ENCODE measurements around the gene WDR1. TPM values are rescaled to one million over a fixed set of nuclear protein-coding genes. Genes with fewer than 3 reads are reported as not detected.

Gene WDR1
- total RNA-seq (2021) (196 and 227 TPM in 2 replicates), Bru-seq, nascent RNA (percentile 72 among the genes with signal in this experiment), BruChase-seq, experiment 1, labeled RNA remaining after a 2-hour chase (percentile 77 among the genes with signal in this experiment), BruChase-seq, experiment 2, labeled RNA remaining after a 6-hour chase (percentile 82 among the genes with signal in this experiment)
- long read RNA-seq, transcript WDR1-202 (12 exons, 2,722 nt), result minor isoform, 12 of 470 reads
- long read RNA-seq, transcript WDR1-203 (15 exons, 3,142 nt), result major isoform, 412 of 470 reads
- long read RNA-seq, partial matches to known transcripts, result 30 of 470 reads
- long read RNA-seq, other reads (novel, unspliced or antisense), result 16 of 470 reads

GRCh38 chr4:10116569-10117358, at the start of gene WDR1:
Gene WDR1 (minus strand): TSS chr4:10116799. CDS start chr4:10116666, 133 bp downstream.
- TF ChIP-seq, protein P1, sequence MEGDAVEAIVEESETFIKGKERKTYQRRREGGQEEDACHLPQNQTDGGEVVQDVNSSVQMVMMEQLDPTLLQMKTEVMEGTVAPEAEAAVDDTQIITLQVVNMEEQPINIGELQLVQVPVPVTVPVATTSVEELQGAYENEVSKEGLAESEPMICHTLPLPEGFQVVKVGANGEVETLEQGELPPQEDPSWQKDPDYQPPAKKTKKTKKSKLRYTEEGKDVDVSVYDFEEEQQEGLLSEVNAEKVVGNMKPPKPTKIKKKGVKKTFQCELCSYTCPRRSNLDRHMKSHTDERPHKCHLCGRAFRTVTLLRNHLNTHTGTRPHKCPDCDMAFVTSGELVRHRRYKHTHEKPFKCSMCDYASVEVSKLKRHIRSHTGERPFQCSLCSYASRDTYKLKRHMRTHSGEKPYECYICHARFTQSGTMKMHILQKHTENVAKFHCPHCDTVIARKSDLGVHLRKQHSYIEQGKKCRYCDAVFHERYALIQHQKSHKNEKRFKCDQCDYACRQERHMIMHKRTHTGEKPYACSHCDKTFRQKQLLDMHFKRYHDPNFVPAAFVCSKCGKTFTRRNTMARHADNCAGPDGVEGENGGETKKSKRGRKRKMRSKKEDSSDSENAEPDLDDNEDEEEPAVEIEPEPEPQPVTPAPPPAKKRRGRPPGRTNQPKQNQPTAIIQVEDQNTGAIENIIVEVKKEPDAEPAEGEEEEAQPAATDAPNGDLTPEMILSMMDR (conservative IDR thresholded peaks at IDR 0.05; ENCODE audit: low read depth, low read length), result no peak
- intact Hi-C loops (cut with micrococcal nuclease; ENCODE audit: unreplicated experiment), result no loop called here
- ChIA-PET POLR2A (ENCODE audit: low non-redundant PET) (interaction anchor here (0.5 to 0.7 kb wide), 6 partner anchors 9 to 1419 kb away, joined by 4 to 10 read pairs (median 7); no protein-coding TSS in a partner anchor), CTCF (no interaction called here)
- peak within 1 kb of the TSS; percentile 96 for H3K27ac ChIP-seq (ENCODE audit: low read depth, low read length, poor library complexity, severe bottlenecking)
- BruUV-seq (replicated peaks), result no TSS peak
- no peaks in the 10 kb centered on the region for H3K27me3 ChIP-seq (replicated peaks; ENCODE audit: insufficient read depth, low read depth, low read length, poor library complexity)
- peak within 1 kb of the TSS; percentile 66 for H3K4me3 ChIP-seq (ENCODE audit: low read depth, low read length, poor library complexity, severe bottlenecking)
- peaks cover 36% of the 10 kb centered on the region for H3K36me3 ChIP-seq (ENCODE audit: insufficient read depth, low read length, poor library complexity, severe bottlenecking)
- DNase-seq (ENCODE audit: low spot score), result peak; percentile 89
- H3K4me1 ChIP-seq (ENCODE audit: insufficient read depth, low read length, poor library complexity, severe bottlenecking), result peaks cover 8% of the 10 kb centered on the region
- no peaks in the 10 kb centered on the region for H3K9me3 ChIP-seq (ENCODE audit: low read depth, low read length, poor library complexity, severe bottlenecking)

- Histone ChIP-seq H3K27ac (ENCODE audit: low read depth, low read length, poor library complexity, severe bottlenecking) (no peak overlapping the region), H3K4me3 (ENCODE audit: low read depth, low read length, poor library complexity, severe bottlenecking) (no peak overlapping the region), H3K9me3 (ENCODE audit: low read depth, low read length, poor library complexity, severe bottlenecking) (no peaks in the 10 kb centered on the region), H3K4me1 (ENCODE audit: insufficient read depth, low read length, poor library complexity, severe bottlenecking) (no peaks in the 10 kb centered on the region), H3K27me3 (replicated peaks; ENCODE audit: insufficient read depth, low read depth, low read length, poor library complexity) (peaks cover 10% of the 10 kb centered on the region), H3K36me3 (ENCODE audit: insufficient read depth, low read length, poor library complexity, severe bottlenecking) (no peaks in the 10 kb centered on the region)
- no TSS peak for BruUV-seq (replicated peaks)
- ChIA-PET CTCF (interaction anchor here (0.6 to 1.5 kb wide), 2 partner anchors 13 to 373 kb away, joined by 3 to 4 read pairs; no protein-coding TSS in a partner anchor), POLR2A (ENCODE audit: low non-redundant PET) (interaction anchor here (0.6 kb wide), 1 partner anchor 204 kb away, joined by 3 read pairs; no protein-coding TSS in a partner anchor)
- intact Hi-C loops (cut with micrococcal nuclease; ENCODE audit: unreplicated experiment), result no loop called here
- DNase-seq (ENCODE audit: low spot score), result peak; percentile 53
- TF ChIP-seq, protein P1 (conservative IDR thresholded peaks at IDR 0.05; ENCODE audit: low read depth, low read length), result peak; percentile 67
- TF ChIP-seq EZH2 (IDR thresholded peaks at IDR 0.05; ENCODE audit: borderline replicate concordance, low read depth, low read length, poor library complexity, severe bottlenecking), result no peak
These were observed 48.3 kb upstream of the WDR1 start for GRCh38 chr4:10164877-10165283.

DNA sequence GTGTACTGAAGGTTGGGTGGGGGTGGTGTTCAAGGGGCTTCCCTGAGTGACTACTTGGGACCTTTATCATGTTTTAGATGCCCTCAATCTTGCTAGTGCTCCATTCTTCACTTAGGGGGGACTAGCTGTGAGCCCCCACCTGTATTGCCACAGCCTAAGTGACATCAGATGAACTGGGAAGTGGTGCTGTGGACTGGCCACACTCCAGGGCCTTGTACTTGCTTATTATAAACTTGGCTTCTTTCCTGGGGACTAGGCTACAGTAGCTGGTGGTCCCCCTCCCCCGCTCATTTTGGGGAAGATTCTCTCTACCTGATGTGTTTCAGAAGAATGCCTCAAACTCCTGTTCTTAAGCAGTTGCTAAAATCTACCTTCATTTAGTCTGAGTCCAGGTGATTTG, 46.7 kb upstream of the WDR1 start:
- CTCF ChIA-PET, result no interaction called here
- Histone ChIP-seq H3K27me3 (replicated peaks; ENCODE audit: insufficient read depth, low read depth, low read length, poor library complexity) (peaks cover 7% of the 10 kb centered on the region), H3K27ac (ENCODE audit: low read depth, low read length, poor library complexity, severe bottlenecking) (no peak overlapping the region), H3K9me3 (ENCODE audit: low read depth, low read length, poor library complexity, severe bottlenecking) (no peaks in the 10 kb centered on the region), H3K4me1 (ENCODE audit: insufficient read depth, low read length, poor library complexity, severe bottlenecking) (no peaks in the 10 kb centered on the region), H3K4me3 (ENCODE audit: low read depth, low read length, poor library complexity, severe bottlenecking) (no peak overlapping the region), H3K36me3 (ENCODE audit: insufficient read depth, low read length, poor library complexity, severe bottlenecking) (no peaks in the 10 kb centered on the region)
- DNase-seq (ENCODE audit: low spot score), result no peak
- no TSS peak for BruUV-seq (replicated peaks)
- TF ChIP-seq EZH2 (IDR thresholded peaks at IDR 0.05; ENCODE audit: borderline replicate concordance, low read depth, low read length, poor library complexity, severe bottlenecking), result no peak
- TF ChIP-seq, protein P1 (conservative IDR thresholded peaks at IDR 0.05; ENCODE audit: low read depth, low read length), result no peak
- intact Hi-C loops (cut with micrococcal nuclease; ENCODE audit: unreplicated experiment), result no loop called here
- POLR2A ChIA-PET (ENCODE audit: low non-redundant PET), result no interaction called here
